HG02678 (cell line): Measurements from ENCODE around the gene FAM120B.

Experiments used
- ATAC-seq: cut with Tn5 transposase; IDR thresholded peaks from one replicate; pipeline ENCODE4 v1.9.1; 2021; ENCODE audit warnings: mild to moderate bottlenecking, moderate library complexity; ENCODE audit not compliant: unreplicated experiment

FAM120B gene

DNA sequence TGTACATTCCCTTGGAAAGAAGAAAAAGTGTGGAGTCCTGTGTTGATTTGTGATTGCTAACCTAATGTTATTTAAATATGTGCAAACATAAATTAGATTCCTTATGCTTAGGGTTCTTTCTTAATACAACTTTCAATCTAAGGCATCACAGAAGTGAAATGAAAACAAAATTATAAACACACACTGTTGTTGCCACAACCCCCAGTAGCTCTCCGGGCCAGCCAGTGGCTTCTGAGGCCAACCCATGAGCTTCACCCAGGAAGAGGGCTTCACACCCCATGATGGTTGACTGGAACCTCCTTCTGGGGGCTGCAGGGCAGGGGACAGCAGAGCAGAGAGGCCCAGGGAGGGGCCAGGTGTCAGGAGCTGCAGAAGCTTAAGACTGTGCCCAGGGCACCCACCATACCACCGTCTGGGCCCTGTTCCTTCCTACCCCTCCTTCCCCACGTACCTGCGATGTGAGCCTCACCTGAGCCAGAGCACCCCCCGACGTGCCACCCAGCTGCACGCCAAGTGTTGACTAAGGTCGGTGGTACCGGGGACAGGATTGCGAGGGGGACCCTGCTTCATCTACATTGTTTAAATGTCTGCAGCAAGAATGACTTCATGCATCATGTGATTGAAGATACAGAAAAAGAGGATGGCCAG is 110.5 kb downstream of the FAM120B start:
- ATAC-seq, result no peak

DNA sequence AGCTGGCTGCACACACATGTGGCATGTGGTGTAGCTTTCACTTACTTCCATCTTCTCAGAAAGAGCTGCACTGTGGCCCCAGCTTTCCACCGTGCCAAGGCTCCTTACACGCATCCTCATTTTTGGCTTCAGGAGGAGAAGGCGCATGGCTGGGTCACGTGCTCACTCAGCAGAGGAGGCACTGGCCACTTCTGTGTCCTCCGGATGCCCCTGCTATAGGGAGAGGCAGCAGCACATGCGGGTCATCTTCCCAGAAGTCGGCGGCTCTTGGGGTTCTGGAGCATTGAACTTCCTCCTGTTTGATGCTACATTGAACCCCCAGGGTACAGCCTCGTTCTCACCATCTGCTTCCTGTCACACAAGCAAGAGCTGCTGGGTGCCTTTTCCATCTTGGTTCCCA is 111.3 kb downstream of the FAM120B start:
- ATAC-seq, result no peak

DNA sequence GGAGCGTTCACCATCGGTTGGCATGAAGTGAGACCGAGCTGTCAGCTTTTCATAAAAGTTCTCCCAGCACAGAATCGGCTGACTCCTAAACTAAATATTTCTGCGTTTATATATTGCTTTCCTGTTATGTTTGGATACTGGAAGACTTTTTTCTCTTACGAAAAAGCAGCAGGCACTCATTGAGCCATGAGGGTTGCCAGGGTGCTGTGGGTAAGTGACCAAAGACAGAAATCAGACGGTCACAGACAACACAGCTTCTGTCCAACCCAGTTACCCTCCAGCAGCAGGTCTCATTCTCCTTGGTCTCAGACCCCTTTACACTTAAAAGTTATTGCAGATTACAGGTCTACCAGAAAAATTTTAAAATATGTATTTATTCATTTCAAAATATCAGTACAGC is 113.7 kb downstream of the FAM120B start:
- no peak for ATAC-seq

DNA sequence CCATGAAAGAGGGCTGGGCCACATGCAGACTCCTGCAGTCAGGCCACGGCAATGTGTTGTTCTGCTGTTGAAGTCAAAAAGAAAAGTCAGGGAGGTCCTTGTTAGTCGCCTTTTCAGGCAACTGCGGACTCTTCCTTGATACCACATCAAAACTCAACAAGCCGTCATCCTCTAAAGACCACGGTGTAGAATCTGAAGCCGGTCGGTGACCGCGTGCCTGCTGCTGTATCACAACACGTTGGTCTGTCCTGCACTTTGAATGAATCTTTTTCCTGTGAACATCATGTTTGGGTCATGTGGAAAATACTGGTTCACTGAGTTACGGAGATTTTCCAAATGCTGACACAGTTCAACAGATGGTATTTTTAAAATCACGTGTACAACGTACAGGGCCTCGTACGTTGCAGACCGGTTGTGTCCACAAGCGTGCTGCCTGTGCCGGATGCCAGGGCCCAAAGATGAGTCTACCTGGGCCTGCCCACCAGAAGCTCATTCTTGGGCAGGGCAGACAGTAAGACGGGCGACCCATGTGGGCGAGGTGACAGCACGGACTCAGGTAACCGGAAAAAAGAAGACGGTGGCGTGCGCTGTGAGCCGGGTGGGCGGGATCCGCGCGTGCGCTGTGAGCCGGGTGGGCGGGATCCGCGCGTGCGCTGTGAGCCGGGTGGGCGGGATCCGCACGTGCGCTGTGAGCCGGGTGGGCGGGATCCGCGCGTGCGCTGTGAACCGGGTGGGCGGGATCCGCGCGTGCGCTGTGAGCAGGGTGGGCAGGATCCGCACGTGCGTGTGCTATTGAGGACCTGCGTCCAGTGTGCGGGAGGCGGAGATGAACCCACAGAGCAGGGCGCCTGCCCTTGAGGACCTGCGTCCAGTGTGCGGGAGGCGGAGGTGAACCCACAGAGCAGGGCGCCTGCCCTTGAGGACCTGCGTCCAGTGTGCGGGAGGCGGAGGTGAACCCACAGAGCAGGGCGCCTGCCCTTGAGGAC is 114.5 kb downstream of the FAM120B start:
- no peak for ATAC-seq

DNA sequence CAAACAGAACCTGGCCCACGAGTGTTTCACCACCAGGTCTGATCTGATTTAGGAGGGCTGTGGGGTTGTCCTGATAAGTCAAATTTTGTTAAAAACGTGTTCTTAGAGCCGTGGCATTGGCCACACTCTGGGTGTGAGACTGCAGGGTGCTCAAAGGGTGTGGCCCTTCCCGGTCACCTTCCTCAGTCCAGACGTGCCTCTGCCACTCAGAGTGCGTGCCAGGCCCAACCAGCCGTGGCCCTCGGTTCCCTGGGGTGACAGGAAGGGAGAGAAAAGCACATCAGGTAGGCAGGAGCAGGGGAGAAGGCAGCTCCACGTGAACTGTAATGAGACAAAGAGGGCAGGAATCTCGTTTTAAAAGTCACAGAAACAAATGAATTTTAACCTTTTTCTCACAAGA is 115.4 kb downstream of the FAM120B start:
- ATAC-seq, result no peak

DNA sequence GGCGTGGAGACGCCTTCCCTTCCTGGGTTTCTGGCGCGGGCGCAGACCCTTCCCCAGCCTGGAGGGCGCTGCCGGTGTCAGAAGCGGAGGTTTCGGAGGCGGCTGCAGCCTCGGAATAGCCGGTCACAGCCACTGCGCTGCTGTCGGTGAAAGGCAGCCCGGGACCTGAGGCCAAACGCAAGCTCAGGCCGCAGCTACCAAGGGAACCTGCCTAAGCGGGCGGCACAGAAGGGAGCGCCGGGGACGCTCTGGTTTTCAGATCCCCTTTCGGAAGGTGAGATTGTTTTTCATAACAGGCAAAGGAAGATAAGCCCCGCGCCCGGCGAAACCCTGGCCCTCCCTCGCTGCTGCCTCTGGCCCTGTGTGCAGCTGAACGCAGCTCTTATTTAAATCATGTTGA is 116.5 kb downstream of the FAM120B start:
- no peak for ATAC-seq

DNA sequence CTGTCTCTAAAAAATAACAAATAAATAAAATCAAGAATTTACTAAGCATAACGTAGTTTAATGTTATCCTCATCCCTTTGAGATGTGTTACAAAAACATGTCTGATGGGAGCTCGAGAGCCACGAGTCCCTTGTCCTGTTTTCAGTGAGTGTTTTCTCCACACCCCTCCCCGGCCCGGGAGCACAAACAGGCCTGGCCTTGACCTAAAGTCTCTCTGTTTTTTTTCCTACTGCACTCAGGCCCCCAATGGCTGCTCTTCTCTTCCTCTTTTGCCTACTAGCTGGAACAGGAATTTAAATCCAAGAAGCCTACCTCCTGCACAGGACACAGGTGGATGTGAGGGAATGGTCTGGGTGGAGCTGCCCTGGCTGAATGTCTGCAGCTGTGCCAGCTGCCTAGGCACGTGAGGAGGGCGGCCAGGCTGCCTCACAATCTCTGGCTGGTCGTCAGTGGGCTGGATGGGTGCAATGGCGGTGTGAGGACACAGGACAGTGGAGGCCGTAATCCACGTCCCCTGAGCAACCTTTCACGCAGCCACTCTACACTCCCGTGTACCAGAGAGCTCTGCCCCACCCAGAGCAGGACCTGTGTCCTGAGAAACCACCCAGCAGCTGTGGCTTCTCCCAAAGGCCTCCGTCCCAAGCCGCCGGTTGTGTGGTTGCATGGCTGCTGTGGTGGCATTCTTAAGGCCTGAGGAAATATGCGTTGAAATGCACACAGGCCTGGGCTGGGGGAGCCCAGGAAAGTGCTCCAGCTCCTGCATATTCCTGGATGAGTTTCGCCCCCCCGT is 117.5 kb downstream of the FAM120B start:
- no peak for ATAC-seq

DNA sequence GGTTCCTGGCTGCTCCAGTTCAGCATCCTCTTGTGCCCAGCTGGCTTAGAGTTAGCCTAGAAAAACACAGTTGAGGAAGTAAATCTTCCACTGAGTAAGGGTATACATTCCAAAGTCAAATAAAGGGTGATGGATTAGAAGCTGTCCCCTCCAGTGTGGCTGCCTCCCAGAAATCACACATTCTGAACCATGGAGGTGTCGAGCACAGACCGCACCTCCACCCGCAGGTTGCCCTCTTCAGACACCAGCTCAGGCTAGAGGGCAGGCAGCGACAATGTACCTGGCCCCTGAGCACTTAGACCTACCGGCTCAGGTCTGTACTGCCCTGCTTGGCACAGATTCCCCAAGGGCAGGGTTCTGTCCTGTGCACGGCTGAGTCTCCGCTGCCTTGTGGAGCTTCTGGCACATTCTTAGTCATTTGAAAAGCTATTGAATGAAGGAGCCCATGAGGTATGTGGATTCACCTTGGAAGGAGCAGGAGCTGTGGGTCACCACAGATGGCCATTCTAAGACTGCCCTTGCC is 118.1 kb downstream of the FAM120B start:
- no peak for ATAC-seq

DNA sequence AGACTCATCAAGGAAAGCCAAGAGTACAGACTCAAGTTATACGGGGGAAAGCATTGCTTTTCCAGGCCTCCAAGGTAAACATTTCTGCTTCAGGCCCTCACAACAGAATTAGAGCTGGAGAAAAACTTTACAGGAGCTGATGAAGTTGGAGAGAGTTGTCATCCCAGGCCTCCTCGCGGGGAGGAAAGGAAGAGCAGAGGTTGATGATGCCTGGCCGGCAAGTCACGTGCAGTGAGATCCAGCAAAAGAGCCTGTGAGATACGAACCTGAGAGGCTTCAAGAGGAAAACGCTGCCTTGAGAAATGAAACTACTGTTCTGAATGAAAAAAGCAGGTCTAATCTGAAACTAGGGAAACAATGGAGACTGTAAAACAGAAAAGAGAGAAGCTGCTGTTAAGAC is 122.9 kb downstream of the FAM120B start:
- ATAC-seq, result no peak

DNA sequence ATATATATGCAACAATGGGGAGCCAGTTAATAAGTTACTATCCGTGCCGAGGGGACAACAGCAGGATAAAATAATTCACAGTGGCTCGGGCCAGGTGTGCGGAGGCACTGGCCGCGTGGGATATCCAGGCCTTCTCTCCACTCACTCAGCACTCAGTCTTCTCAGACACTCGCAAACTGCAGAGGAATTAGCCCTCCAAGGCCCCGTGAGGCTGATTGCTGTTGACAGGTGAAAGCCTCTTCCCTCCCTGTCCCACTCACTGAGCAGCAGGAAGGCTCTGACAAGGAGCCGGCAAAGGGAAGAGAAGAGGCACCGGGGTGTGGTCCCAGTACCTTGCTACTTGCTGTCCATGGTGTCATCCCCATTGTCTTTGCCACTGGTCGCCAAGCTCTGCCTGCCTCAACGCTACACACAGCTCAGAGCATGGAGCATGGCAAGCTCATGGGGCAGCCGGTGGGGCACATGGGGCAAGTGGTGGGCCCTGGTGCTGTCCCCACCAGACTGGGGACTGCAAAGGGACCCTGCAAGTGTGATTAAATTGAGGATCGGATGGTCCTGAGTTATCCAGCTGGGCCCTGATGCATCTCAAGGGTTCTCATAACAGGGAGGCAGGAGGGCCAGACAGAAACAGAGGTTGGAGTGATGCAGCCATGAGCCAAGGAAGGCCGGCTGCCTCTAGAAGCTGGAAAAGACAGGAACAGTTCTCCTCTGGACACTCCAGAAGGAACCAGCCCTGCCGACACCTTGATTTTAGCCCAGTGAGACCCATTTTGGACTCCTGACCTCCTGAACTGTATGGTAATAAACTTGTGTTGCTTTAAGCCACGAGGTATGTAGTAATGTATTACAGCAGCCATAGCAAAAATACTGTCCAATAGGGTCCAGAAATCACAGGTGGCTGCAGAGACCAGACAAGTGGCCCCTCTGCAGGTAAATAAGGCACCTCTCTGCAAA is 126.9 kb downstream of the FAM120B start:
- no peak for ATAC-seq

DNA sequence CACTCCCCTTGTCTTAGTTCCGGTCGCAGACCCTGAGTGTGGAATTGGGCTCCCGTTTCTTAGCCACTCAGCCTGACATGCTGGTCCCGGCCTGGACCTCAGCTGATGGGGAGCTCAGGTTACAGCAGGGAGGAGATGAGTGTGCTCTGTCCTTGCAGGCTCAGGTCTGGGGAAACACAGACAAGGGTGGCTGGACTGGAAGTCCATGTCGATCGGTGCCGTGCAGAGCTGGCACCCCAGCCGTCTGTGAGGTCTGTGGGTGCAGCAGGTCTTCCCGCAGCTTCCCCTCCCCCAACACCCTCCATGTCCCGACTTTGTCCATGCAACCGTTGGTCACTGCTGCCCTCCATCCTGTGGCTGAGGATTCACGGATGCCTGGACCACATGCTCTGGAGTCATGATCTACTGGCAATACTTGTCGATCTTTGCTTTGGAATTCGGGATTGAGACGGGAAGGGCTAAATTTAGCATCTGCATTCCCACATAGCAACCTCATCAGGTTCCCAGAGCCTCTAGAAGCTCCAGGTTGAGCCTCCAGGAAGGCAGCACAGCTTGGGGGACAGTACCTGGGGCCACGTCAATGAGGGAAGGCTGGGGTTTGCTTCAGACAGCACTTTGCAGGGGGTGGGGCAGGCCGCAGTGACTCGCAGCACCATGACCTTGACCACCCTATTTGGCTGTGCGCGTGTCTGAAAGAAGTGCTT is 127.7 kb downstream of the FAM120B start:
- ATAC-seq, result no peak

DNA sequence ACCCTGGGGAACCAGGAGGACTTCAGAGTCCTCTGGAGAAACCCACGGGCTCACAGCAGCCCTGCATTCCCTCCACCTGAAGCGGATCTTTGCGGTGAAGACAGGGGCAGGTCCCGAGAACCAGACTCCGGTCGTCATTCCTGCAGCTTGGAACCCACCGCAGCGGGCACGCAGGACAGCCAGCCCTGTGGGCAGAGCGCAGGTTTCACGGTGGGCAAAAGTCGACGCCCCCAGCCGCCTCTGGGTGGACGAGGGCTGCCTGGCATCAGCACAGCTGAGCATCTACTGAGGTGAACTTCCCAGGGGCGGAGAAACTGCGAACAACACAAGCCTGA is 128.2 kb downstream of the FAM120B start:
- no peak for ATAC-seq

DNA sequence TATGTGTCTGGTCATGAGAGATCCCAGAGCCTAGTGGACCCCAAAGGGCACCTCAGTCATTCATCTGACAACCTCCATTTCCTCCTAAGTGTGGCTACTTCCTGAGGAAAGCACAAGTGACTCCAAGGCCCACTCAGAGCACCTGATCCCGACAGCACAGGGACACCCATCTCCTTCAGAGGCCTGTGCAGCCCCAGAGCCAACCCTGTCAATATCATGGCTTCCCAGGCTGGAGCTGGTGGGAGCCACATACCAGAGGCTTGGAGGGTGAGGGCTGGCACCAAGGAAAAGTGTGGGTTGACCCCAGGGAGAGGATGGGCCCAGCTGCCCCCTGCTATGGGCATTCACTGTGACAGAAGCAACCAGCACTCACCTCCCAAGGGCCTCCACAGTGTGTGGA is 129.2 kb downstream of the FAM120B start:
- ATAC-seq, result no peak

DNA sequence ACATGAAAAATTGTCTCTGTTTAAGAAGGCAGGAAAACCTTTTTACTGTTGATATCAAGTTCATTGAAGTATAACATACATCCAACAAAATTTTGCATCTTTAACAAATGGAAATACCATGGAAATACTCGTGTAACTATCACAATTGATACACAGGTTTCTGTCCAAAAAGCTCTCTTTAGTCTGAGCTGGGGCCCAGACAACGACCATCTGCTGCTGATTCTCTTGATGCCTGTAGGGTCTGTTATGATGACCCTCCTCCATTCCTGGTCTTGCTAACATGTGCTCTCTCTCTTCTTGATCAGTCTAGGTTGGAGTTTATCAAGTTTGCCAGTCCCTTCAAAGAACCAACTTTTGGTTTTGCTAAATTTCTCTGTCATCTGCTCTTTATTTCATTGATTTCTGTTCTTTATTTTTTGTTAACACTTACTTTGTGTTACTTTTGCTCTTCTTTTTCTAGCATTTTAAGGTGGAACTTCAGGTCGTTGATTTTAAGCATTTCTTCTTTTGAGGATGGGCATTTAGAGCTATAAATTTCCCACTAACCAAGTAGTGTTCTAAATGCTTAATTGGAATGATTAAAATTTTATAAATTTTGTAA is 129.8 kb downstream of the FAM120B start:
- no peak for ATAC-seq

DNA sequence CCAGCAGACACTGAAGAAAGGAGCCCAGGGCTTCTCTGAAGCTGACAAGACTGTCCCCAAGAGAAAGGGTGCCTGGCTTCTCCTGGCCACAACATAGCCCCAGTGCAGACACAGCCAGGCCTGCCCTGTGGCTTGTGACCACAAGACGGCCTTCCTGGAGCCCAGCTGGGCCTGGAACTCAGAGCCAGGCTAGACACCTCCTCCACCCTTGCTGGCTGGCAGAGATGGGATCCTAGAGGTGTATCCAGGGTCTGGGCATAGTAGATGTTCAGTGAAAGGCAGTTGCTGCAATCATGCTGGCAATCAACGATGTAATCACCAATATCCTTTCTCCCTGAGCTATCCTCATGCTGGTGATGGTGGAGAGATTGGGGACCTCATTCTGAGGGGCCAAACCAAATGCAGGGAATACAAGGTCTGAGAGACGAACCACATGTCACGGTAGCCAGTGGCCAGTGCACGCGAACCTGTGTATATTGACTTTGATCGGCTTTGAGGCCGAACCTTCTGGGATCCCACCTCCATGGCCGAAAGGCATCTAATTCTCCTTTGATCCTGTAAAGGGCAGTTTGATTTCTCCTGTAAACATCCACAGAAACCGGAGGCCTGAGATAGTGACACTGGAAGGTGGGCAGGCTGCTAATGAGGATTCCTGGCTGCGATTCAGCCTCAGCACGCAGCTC is 131.3 kb downstream of the FAM120B start:
- no peak for ATAC-seq

DNA sequence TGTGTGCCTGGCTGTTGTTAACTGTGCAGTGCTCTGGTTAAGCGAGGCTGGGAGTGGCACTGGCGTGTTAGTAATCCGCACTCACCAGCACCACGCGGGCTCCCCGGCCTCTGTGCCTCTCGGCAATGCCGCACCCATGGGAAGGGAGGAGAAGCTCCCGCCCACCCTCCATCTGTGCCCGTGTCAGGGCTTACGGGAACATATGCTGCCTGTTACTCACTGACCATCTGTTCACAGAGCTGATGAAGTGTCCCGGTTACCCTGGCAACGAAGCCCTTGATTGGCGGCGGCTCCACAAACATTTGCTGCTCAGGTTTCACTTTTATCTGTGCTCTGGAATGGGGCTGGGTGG is 131.8 kb downstream of the FAM120B start:
- peak; percentile 97 for ATAC-seq

DNA sequence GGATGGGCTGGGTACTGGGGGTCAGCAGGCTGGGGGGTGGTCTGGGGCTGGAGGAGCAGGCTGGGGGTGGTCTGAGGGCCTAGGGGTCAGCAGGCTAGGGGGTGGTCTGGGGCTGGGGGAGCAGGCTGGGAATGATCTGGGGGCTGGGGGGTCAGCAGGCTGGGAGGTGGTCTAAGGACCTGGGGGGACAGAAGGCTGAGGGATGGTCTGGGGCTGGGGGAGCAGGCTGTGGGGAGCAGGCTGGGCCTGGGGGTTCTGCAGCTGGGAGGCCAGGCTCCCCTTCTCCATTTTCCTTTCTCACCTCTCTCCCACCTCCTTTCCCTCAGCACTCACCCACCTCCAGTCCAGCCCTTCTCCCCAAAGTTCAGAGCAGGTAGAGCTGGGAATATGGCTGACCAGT is 132.3 kb downstream of the FAM120B start:
- ATAC-seq, result no peak
